ENCODE measurements around the gene TM2D1. TPM values are rescaled to one million over a fixed set of nuclear protein-coding genes. Genes with fewer than 3 reads are reported as not detected.
"Not testable (repeated sequence)": the region's sequence is repeated elsewhere in the genome, so short reads cannot be mapped to it uniquely, and the experiment has no call there.

TM2D1 gene
- total RNA-seq, 3 donors from 2014 or later, result 40.4 to 45.5 (median 42.6) TPM

DNA sequence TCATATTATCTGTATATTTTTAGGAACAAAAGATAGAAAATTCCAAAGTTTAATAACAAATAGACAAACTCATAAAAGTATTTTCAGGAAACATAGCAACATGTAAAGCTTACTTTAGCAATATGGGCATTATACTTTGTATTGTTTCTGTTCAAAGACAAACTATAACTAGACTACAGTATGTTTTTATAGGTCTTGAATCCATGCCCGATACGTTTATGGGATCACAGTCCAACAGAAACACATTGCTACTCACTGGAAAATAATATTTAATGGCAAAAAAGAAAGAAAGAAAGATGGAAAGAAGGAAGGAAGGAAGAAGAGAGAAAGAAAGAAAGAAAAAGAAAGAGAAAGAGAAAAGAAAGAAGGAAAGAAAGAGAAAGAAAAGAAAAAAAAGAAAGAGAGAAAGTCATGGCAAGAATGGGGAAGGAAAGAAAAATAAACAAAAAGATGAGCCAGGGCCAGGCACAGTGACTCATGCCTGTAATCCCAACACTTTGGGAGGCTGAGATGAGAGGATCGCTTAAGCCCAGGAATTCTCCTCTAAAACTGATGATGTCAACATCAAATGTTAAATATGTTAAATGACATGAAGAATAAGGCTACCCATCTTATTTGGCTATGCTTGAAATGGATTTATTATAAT lies 32.7 kb downstream of the TM2D1 start:
- no peak overlapping the region for H3K4me3 ChIP-seq
- no peaks in the 10 kb centered on the region for H3K36me3 ChIP-seq (ENCODE audit: low read depth)
- no peaks in the 10 kb centered on the region for H3K9me3 ChIP-seq
- peak in 1 of 3 donors; percentile 38 for DNase-seq
- ATAC-seq, result peak; percentile 94
- TF ChIP-seq, protein P1, sequence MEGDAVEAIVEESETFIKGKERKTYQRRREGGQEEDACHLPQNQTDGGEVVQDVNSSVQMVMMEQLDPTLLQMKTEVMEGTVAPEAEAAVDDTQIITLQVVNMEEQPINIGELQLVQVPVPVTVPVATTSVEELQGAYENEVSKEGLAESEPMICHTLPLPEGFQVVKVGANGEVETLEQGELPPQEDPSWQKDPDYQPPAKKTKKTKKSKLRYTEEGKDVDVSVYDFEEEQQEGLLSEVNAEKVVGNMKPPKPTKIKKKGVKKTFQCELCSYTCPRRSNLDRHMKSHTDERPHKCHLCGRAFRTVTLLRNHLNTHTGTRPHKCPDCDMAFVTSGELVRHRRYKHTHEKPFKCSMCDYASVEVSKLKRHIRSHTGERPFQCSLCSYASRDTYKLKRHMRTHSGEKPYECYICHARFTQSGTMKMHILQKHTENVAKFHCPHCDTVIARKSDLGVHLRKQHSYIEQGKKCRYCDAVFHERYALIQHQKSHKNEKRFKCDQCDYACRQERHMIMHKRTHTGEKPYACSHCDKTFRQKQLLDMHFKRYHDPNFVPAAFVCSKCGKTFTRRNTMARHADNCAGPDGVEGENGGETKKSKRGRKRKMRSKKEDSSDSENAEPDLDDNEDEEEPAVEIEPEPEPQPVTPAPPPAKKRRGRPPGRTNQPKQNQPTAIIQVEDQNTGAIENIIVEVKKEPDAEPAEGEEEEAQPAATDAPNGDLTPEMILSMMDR (IDR thresholded peaks at IDR 0.05), result no peak
- intact Hi-C loops (cut with DNase I, micrococcal nuclease), result no loop called here
- peaks cover 5% of the 10 kb centered on the region for H3K4me1 ChIP-seq (ENCODE audit: low read depth)

DNA sequence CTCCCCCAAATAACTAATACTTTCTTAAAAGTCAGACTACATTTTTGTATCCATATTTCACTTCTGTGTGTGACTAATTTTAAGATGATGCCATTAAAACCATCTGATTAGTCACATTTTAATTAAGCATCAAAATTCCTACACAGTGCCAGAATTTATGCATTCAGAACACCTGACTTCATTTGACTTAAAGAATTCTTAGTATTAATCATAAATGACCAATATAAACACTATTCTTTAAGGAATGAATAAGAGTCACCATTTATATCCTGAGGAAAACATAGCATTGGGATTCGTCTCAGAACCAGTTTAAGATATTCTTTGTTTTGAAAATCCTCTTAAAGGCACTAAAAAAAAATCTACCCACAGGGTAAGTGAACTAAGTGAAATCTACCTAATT lies 37.0 kb downstream of the TM2D1 start:
- no peaks in the 10 kb centered on the region for H3K36me3 ChIP-seq (ENCODE audit: low read depth)
- H3K4me3 ChIP-seq, result no peak overlapping the region
- no peak for ATAC-seq
- TF ChIP-seq, protein P1 (IDR thresholded peaks at IDR 0.05), result no peak
- H3K9me3 ChIP-seq, result no peaks in the 10 kb centered on the region
- intact Hi-C loops (cut with DNase I, micrococcal nuclease), result no loop called here
- H3K4me1 ChIP-seq (ENCODE audit: low read depth), result peaks cover 5% of the 10 kb centered on the region
- DNase-seq, result no peak

GRCh38 chr1:61682891-61683290 lies 42.0 kb downstream of the TM2D1 start:
- Histone ChIP-seq H3K36me3 (ENCODE audit: low read depth) (no peaks in the 10 kb centered on the region), H3K4me3 (no peak overlapping the region), H3K4me1 (ENCODE audit: low read depth) (no peaks in the 10 kb centered on the region), H3K9me3 (no peaks in the 10 kb centered on the region)
- intact Hi-C loops (cut with DNase I, micrococcal nuclease), result no loop called here
- DNase-seq (no peak), ATAC-seq (peak; percentile 70)
- TF ChIP-seq, protein P1 (IDR thresholded peaks at IDR 0.05), result no peak

- intact Hi-C loops (cut with DNase I, micrococcal nuclease), result no loop called here
- DNase-seq (no peak), ATAC-seq (no peak)
- Histone ChIP-seq H3K4me1 (ENCODE audit: low read depth) (no peaks in the 10 kb centered on the region), H3K9me3 (no peaks in the 10 kb centered on the region), H3K36me3 (ENCODE audit: low read depth) (no peaks in the 10 kb centered on the region), H3K4me3 (no peak overlapping the region)
- TF ChIP-seq, protein P1 (IDR thresholded peaks at IDR 0.05), result no peak
Observed at GRCh38 chr1:61680500-61680899, 44.4 kb downstream of the TM2D1 start.

- H3K9me3 ChIP-seq; H3K4me1 ChIP-seq (ENCODE audit: low read depth); intact Hi-C loops (cut with DNase I, micrococcal nuclease); DNase-seq; H3K36me3 ChIP-seq (ENCODE audit: low read depth); ATAC-seq; H3K4me3 ChIP-seq: not testable (repeated sequence)
Observed at GRCh38 chr1:61676881-61677280, 48.1 kb downstream of the TM2D1 start.

DNA sequence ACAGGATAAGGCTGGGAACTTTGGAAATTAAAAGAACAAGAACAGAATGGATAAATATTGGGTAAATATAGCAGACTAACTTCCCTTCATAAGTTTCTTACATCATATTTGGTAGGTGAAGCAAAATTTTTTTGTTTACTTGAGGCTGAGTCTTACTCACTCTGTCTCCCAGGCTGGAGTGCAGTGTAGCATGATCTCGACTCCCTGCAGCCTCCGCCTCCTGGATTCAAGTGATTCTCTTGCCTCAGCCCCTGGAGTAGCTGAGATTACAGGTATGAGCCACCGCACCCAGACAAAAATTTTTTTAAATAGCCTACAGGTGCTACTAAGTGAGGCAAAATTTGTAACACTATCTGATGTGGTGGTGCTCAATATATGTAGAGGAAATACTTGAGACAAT lies 50.7 kb downstream of the TM2D1 start:
- no peak for ATAC-seq
- Histone ChIP-seq H3K36me3 (ENCODE audit: low read depth) (no peaks in the 10 kb centered on the region), H3K4me1 (ENCODE audit: low read depth) (no peaks in the 10 kb centered on the region), H3K9me3 (no peaks in the 10 kb centered on the region), H3K4me3 (no peak overlapping the region)
- no peak for DNase-seq
- TF ChIP-seq, protein P1 (IDR thresholded peaks at IDR 0.05), result no peak
- intact Hi-C loops (cut with DNase I, micrococcal nuclease), result no loop called here
